Measurements from ENCODE around the gene FTCDNL1.

DNA sequence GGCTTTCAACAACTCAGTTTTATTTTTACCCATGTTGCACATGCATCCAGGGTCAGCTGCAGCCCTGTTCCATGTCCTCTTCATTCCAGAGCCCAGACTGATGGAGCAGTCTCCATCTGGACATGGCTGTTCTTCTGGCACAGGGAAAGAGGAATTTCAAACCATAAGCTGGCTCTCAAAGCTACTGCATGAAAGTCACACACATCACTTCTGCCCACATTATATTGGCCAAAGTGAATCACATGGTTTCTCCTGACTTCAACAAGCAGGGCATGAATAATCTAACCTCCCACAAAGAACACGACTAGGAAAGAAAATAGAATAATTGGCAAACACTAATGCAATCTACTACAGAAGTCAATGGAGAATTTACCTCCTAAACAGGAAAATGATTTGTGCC, 94.2 kb downstream of the FTCDNL1 start:
- TF ChIP-seq, protein P1, sequence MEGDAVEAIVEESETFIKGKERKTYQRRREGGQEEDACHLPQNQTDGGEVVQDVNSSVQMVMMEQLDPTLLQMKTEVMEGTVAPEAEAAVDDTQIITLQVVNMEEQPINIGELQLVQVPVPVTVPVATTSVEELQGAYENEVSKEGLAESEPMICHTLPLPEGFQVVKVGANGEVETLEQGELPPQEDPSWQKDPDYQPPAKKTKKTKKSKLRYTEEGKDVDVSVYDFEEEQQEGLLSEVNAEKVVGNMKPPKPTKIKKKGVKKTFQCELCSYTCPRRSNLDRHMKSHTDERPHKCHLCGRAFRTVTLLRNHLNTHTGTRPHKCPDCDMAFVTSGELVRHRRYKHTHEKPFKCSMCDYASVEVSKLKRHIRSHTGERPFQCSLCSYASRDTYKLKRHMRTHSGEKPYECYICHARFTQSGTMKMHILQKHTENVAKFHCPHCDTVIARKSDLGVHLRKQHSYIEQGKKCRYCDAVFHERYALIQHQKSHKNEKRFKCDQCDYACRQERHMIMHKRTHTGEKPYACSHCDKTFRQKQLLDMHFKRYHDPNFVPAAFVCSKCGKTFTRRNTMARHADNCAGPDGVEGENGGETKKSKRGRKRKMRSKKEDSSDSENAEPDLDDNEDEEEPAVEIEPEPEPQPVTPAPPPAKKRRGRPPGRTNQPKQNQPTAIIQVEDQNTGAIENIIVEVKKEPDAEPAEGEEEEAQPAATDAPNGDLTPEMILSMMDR (IDR thresholded peaks at IDR 0.05): no peak
- TF ChIP-seq ZFX (IDR thresholded peaks at IDR 0.05; ENCODE audit: borderline replicate concordance): no peak

Measured in 22Rv1 (cell line).